Renal pelvis (tissue), 3 donors: ENCODE data around the gene HPD. TPM values are rescaled to one million over a fixed set of nuclear protein-coding genes. Genes with fewer than 3 reads are reported as not detected.

Experiments used
- polyA plus RNA-seq, 3 donors: library from polyadenylated mRNA; unstranded; fragments of 120-200 nt; gene quantifications; one replicate each; pipeline ENCODE4 v1.2.1, GENCODE V29; 2013; ENCODE audit not compliant: insufficient read length in 3 of 3

The HPD gene
- polyA plus RNA-seq, 3 donors, result 3.2 to 5.0 (median 4.4) TPM

Other genes starting within 250 kb of the HPD start
- gene ORAI1, start 232.3 kb downstream of the HPD start, polyA plus RNA-seq, result 10 to 100 TPM; 13.7 to 17.2 (median 15.9) TPM
- gene MORN3, start 189.2 kb downstream of the HPD start, polyA plus RNA-seq, result 1 to 10 TPM; 1.8 to 2.5 (median 1.9) TPM
- 10 to 100 TPM; 10.4 to 16.8 (median 15.7) TPM for gene TMEM120B, start 146.1 kb downstream of the HPD start, polyA plus RNA-seq
- gene RHOF, start 65.2 kb downstream of the HPD start, polyA plus RNA-seq, result 10 to 100 TPM; 12.3 to 13.2 (median 12.9) TPM
- gene SETD1B, start 54.9 kb downstream of the HPD start, polyA plus RNA-seq, result 10 to 100 TPM; 16.6 to 20.5 (median 17.9) TPM
- gene PSMD9, start 29.9 kb upstream of the HPD start, polyA plus RNA-seq, result 10 to 100 TPM; 48.3 to 60.2 (median 57.2) TPM
- 10 to 100 TPM in 2 of 3 donors, 1 to 10 TPM in 1; 7.8 to 16.1 (median 15.4) TPM for gene CFAP251, start 59.7 kb upstream of the HPD start, polyA plus RNA-seq
- 10 to 100 TPM; 39.8 to 45.1 (median 40.7) TPM for gene BCL7A, start 163.0 kb upstream of the HPD start, polyA plus RNA-seq
- 10 to 100 TPM; 32.7 to 52.6 (median 46.4) TPM for gene MLXIP, start 219.9 kb upstream of the HPD start, polyA plus RNA-seq